MCF 10A (cell line): ENCODE data around the gene LSM12. TPM values are rescaled to one million over a fixed set of nuclear protein-coding genes. Genes with fewer than 3 reads are reported as not detected.

ENCODE experiments used
- BruUV-seq: library from RNA; stranded (reverse); fragments of 400-500 nt; replicated peaks from 2 replicates; lab custom pipeline; 2021; lab: Mats Ljungman, UMichigan
- CTCF ChIA-PET: fragments of 300-600 bp; sonication (Branson Sonifier 250); formaldehyde crosslinking; extraction: SDS; loops from one replicate; lab custom pipeline; 2021; ENCODE audit warnings: antibody characterized with exemption, inconsistent platforms; lab: Yijun Ruan, JAX
- POLR2A ChIA-PET: fragments of 300-600, 350-650 bp; sonication (Branson Sonifier 250); formaldehyde crosslinking; extraction: SDS; loops from one replicate; lab custom pipeline; 2020; ENCODE audit warnings: antibody characterized with exemption, inconsistent platforms; lab: Yijun Ruan, JAX
- DNase-seq: peaks from one replicate; pipeline ENCODE4 v3.0.0-alpha.2; 2018; ENCODE audit not compliant: unreplicated experiment
- H3K27ac Mint-ChIP-seq: one replicate; pipeline ENCODE4 v1.8.0; 2022; ENCODE audit warnings: mild to moderate bottlenecking, low read depth, mixed read lengths; ENCODE audit not compliant: unreplicated experiment
- H3K27me3 Mint-ChIP-seq: one replicate; pipeline ENCODE4 v1.8.0; 2022; ENCODE audit warnings: mixed read lengths; ENCODE audit not compliant: insufficient read depth, unreplicated experiment
- H3K36me3 Mint-ChIP-seq: one replicate; pipeline ENCODE4 v1.8.0; 2022; ENCODE audit warnings: mild to moderate bottlenecking, moderate library complexity, mixed read lengths; ENCODE audit not compliant: insufficient read depth, unreplicated experiment
- H3K4me1 Mint-ChIP-seq: one replicate; pipeline ENCODE4 v1.8.0; 2022; ENCODE audit warnings: mixed read lengths; ENCODE audit not compliant: insufficient read depth, unreplicated experiment
- H3K4me3 Mint-ChIP-seq: one replicate; pipeline ENCODE4 v1.8.0; 2022; ENCODE audit warnings: mild to moderate bottlenecking, moderate library complexity, mixed read lengths; ENCODE audit not compliant: unreplicated experiment
- H3K9me3 Mint-ChIP-seq: one replicate; pipeline ENCODE4 v1.8.0; 2022; ENCODE audit warnings: mixed read lengths; ENCODE audit not compliant: unreplicated experiment
- intact Hi-C: fragments of 100-400 bp; cut with micrococcal nuclease; formaldehyde crosslinking; loops from 2 replicates; pipeline ENCODE4 v1.14.1; 2022
- total RNA-seq: library from RNA; stranded (reverse); gene quantifications from 2 replicates; pipeline ENCODE4 v1.2.3, GENCODE V29; 2022
- TF ChIP-seq, protein P1 (sequence below): fragments of 200-600 bp; IDR thresholded peaks from one replicate; pipeline ENCODE4 v1.8.0; 2022; ENCODE audit warnings: antibody characterized with exemption, mild to moderate bottlenecking; ENCODE audit not compliant: unreplicated experiment

The LSM12 gene
- total RNA-seq, 1 experiment from 2014 or later, result 101 TPM

DNA sequence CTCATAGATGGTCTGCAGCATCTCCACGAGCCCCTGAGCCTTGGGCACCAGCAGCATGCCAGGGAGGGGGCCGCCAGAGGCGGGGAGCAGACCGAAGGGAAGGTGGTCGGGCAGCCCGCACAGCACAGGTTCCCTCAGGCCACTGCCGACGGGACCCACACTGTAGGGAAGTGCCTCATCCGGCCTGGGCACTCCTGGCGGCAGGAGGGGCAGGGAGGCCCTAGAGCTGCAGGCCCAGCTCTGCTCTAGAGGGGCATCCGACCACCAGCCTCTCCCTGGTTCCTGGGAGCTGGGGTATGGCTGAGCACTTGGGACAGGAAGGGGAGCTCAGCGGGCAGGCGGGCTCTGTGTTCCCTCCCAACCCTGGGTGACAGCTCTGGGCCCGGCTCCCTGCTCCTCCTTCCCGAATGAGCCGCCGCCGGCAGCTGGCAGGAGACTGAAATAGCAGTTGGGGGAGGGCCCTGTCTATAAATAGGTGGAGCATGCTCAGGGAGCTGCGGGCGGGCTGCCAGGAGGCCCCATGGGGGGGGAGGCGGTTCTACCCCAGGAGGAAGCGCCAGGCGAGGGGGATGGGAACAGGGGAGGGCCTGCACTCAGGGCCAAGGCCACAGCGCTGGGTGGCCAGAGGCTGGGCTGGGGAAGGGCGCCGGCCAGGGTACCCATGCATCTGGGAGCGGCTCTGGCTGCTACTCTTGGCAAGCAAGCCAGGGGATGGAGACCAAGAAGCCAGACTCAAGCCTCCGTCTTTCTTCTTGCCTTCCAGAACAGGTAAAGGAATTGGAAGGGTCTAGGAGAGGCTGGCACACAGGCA is 44.6 kb upstream of the LSM12 start:
- ChIA-PET POLR2A (interaction anchor here (0.6 to 1.1 kb wide), 5 partner anchors 11 to 393 kb away, joined by 3 to 8 read pairs (median 3); partner anchors contain the start of gene LSM12), CTCF (interaction anchor here (0.6 to 0.9 kb wide), 2 partner anchors 62 to 167 kb away, joined by 3 read pairs; no protein-coding TSS in a partner anchor)
- no peaks in the 10 kb centered on the region for H3K27me3 Mint-ChIP-seq
- TF ChIP-seq, protein P1, sequence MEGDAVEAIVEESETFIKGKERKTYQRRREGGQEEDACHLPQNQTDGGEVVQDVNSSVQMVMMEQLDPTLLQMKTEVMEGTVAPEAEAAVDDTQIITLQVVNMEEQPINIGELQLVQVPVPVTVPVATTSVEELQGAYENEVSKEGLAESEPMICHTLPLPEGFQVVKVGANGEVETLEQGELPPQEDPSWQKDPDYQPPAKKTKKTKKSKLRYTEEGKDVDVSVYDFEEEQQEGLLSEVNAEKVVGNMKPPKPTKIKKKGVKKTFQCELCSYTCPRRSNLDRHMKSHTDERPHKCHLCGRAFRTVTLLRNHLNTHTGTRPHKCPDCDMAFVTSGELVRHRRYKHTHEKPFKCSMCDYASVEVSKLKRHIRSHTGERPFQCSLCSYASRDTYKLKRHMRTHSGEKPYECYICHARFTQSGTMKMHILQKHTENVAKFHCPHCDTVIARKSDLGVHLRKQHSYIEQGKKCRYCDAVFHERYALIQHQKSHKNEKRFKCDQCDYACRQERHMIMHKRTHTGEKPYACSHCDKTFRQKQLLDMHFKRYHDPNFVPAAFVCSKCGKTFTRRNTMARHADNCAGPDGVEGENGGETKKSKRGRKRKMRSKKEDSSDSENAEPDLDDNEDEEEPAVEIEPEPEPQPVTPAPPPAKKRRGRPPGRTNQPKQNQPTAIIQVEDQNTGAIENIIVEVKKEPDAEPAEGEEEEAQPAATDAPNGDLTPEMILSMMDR, result no peak
- intact Hi-C loops, result no loop called here
- DNase-seq, result peak; percentile 84
- H3K27ac Mint-ChIP-seq, result no peak overlapping the region
- BruUV-seq, result no TSS peak
- peaks cover 11% of the 10 kb centered on the region for H3K4me1 Mint-ChIP-seq
- no peaks in the 10 kb centered on the region for H3K9me3 Mint-ChIP-seq
- peaks cover 12% of the 10 kb centered on the region for H3K36me3 Mint-ChIP-seq
- H3K4me3 Mint-ChIP-seq, result no peak overlapping the region

DNA sequence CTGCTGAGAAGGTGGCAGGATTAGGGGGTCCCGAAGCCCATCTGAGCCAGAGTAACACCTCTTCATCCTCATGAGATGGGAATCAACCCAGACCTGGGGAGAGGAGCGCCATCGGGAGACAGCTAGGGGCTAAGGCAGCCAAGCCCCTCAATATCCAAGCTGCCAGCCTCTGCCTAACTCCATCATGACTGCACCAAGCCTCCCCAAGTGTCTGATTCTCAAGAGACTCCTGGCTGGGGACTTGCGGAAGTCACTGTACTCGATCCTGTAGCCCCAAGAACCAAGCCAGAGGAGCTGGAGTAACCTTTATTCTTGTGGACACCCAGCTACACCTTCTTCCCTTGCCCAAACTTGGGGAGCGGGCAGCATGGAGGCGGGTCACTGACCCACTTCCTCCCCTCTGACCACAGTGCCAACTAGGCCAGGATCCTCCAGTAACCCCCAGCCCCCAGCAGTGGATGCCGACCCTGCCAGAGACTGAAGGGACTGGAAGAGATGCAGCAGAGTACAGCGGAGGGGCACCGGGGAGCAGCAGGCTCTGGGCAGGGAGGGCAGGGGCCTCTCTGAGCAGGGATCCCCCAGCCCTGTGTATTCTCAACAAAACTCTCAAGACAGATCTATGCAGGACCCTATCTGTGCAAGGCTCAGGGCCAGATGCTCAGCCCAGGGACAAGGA is 43.7 kb upstream of the LSM12 start:
- Mint-ChIP-seq H3K4me3 (no peak overlapping the region), H3K27me3 (no peaks in the 10 kb centered on the region), H3K9me3 (no peaks in the 10 kb centered on the region), H3K4me1 (peaks cover 11% of the 10 kb centered on the region), H3K36me3 (peaks cover 6% of the 10 kb centered on the region), H3K27ac (no peak overlapping the region)
- intact Hi-C loops, result no loop called here
- CTCF ChIA-PET, result interaction anchor here (0.6 to 1.8 kb wide), 3 partner anchors 27 to 63 kb away, joined by 3 to 6 read pairs (median 4); no protein-coding TSS in a partner anchor
- TF ChIP-seq, protein P1, result no peak
- BruUV-seq, result no TSS peak
- DNase-seq, result no peak
- POLR2A ChIA-PET, result interaction anchor here (0.6 to 1.1 kb wide), 3 partner anchors 12 to 393 kb away, joined by 3 to 8 read pairs (median 3); no protein-coding TSS in a partner anchor

DNA sequence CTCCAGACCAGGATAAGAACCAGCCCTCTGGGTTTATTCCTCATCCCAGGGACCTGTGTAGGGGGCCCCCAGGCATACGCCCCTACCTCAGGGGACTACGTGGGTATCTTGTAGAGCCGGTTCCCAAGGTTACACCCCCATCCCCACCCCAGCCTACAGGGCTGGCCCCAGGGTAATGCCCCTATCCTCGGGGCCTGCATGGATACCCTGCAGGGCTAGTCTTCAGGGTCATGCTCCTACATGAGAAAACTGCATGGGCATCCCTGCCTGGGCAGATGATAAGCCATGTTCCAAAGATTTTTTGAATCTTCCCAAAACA is 42.8 kb upstream of the LSM12 start:
- Mint-ChIP-seq H3K9me3 (no peaks in the 10 kb centered on the region), H3K4me1 (peaks cover 11% of the 10 kb centered on the region), H3K4me3 (no peak overlapping the region), H3K27ac (no peak overlapping the region), H3K36me3 (peaks cover 6% of the 10 kb centered on the region), H3K27me3 (no peaks in the 10 kb centered on the region)
- BruUV-seq, result no TSS peak
- CTCF ChIA-PET, result interaction anchor here (1.6 to 1.8 kb wide), 2 partner anchors 26 to 59 kb away, joined by 4 to 6 read pairs; no protein-coding TSS in a partner anchor
- intact Hi-C loops, result loop anchor here (2.0 kb wide), 1 partner anchor 14 kb away; the partner anchor contains the start of gene HDAC5
- TF ChIP-seq, protein P1, result no peak
- no peak for DNase-seq
- POLR2A ChIA-PET, result no interaction called here
